Mucosa of descending colon (tissue), 3 donors: Measurements from ENCODE around the gene HNRNPLL. TPM values are rescaled to one million over a fixed set of nuclear protein-coding genes. Genes with fewer than 3 reads are reported as not detected.

Experiments
- ATAC-seq: fragments of 200-7000 bp; cut with Tn5 transposase; one replicate; pipeline ENCODE4 v1.9.1; 2020; ENCODE audit warnings: mild to moderate bottlenecking, moderate library complexity
- DNase-seq, 3 donors: peaks; one replicate each; pipeline ENCODE4 v3.0.0-alpha.2; 2020
- H3K36me3 ChIP-seq: fragments of 200-600 bp; one replicate; pipeline ENCODE4 v1.8.0; 2021; ENCODE audit warnings: low read depth, mild to moderate bottlenecking
- H3K4me1 ChIP-seq: fragments of 200-600 bp; one replicate; pipeline ENCODE4 v1.8.0; 2021; ENCODE audit warnings: low read depth, mild to moderate bottlenecking
- H3K4me3 ChIP-seq: fragments of 200-600 bp; one replicate; pipeline ENCODE4 v1.8.0; 2021; ENCODE audit warnings: mild to moderate bottlenecking
- H3K9me3 ChIP-seq: fragments of 200-600 bp; one replicate; pipeline ENCODE4 v1.8.0; 2021; ENCODE audit warnings: mild to moderate bottlenecking
- intact Hi-C, 2 donors: fragments of 100-400 bp; cut with DNase I in 1 of 2; cut with micrococcal nuclease in 1 of 2; formaldehyde crosslinking; loops; one replicate each; pipeline versions ENCODE4 v1.11.0 to v1.11.1; 2022; cut with DNase I, micrococcal nuclease
- total RNA-seq, 3 donors: library from RNA; stranded (reverse); fragmentation: NEBNext Ultra II Directional in 2 of 3; extraction: Animal tissue kit (Norgen Biotek cat#: 25700) in 2 of 3; gene quantifications; one replicate each; pipeline versions ENCODE4 v1.2.1 to v1.2.4, GENCODE V29; 2021 to 2023
- TF ChIP-seq, protein P1 (sequence below): fragments of 200-600 bp; IDR thresholded peaks from one replicate; pipeline ENCODE4 v1.8.0; 2022; ENCODE audit warnings: antibody characterized with exemption, mild to moderate bottlenecking
- donor health status: DM: no; HTN: no; CAD: no; lungs with moderate emphysema.
- donor health status: DM: no; HTN: no; CAD: no.
- donor health status: DM: no; HTN: yes; CAD: no.

Gene HNRNPLL
- total RNA-seq, 3 donors from 2014 or later, result 45.5 to 68.2 (median 49.6) TPM

DNA sequence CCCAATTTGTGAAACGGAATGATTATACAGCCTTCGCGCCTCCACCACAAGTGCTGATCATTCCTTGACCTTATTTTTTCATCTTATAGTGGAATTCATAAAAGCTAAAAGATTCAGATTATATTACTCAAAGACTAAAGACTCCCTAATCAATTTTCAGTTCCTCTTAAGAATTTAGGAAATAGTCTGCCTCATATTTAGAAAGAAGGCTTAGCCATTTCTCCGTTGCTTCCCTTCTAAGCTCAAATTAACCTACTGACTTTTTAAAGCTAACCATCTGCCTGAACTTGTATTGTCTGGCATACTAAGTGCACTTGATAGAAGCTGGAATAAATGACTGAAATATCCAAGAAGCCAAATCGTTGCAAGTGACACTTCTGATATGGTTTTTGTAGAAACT, 44.7 kb downstream of the HNRNPLL start:
- H3K4me1 ChIP-seq, result no peaks in the 10 kb centered on the region
- H3K36me3 ChIP-seq, result no peaks in the 10 kb centered on the region
- intact Hi-C loops, result no loop called here
- no peaks in the 10 kb centered on the region for H3K9me3 ChIP-seq
- ATAC-seq (no peak), DNase-seq (no peak)
- no peak overlapping the region for H3K4me3 ChIP-seq
- TF ChIP-seq, protein P1, sequence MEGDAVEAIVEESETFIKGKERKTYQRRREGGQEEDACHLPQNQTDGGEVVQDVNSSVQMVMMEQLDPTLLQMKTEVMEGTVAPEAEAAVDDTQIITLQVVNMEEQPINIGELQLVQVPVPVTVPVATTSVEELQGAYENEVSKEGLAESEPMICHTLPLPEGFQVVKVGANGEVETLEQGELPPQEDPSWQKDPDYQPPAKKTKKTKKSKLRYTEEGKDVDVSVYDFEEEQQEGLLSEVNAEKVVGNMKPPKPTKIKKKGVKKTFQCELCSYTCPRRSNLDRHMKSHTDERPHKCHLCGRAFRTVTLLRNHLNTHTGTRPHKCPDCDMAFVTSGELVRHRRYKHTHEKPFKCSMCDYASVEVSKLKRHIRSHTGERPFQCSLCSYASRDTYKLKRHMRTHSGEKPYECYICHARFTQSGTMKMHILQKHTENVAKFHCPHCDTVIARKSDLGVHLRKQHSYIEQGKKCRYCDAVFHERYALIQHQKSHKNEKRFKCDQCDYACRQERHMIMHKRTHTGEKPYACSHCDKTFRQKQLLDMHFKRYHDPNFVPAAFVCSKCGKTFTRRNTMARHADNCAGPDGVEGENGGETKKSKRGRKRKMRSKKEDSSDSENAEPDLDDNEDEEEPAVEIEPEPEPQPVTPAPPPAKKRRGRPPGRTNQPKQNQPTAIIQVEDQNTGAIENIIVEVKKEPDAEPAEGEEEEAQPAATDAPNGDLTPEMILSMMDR, result no peak

DNA sequence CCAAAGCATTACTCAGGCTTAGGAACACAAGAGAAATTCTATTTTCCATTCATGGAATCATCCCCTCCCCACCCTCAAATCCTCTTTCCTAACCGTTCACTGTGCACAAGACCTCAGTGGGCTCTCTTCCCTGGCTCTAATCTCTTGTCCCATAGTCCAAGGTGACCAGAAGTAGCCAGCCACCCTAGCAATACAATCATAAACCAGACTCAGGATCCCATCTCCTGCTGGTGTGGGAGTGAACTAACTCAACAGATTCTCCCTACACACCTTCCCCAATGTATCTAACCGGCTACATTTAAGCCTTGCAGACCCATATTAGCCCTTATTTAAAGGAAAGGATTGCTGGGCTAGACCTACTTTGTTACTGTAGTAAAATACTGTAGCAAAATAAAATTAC, 45.5 kb downstream of the HNRNPLL start:
- ATAC-seq, result no peak
- TF ChIP-seq, protein P1, result no peak
- intact Hi-C loops, result no loop called here
- no peaks in the 10 kb centered on the region for H3K9me3 ChIP-seq
- H3K4me1 ChIP-seq, result no peaks in the 10 kb centered on the region
- no peaks in the 10 kb centered on the region for H3K36me3 ChIP-seq
- no peak overlapping the region for H3K4me3 ChIP-seq
- DNase-seq, result no peak

DNA sequence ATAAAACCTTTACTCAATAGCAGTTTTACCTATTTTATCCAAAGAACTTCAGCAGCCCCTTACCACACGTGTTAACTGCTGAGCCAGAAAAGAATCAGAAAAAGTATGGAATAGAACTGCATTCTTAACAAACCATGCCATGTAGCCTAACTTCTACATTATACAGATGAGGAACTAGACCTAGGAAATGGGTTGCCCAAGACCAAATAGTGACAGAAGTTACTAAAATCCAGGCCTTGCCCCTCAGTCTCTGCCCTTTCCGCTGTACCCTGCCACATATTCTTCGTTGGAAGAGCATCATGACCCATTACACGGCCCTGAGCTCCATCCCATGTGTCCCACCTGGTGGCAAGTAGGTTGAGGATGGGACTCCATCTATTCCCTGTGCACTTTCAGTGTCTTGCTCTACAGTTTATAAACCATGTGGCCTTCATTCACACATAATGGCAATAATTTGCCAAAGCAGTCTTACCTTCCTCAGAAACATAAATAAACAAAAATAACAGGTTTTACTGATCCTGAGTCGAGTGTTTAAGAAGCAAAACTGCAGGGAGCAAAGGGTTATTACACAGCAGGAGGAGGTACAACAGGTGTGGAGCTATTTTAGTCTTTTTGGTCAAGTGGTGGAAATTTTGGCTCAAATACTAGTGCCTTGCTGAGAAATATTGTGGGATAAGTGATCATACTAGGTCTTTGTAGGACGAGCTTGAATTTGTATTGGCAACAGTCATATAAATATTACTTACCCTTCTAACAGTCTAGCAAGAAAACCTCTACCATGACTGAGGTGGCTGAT, 46.5 kb downstream of the HNRNPLL start:
- H3K4me3 ChIP-seq, result no peak overlapping the region
- no peaks in the 10 kb centered on the region for H3K36me3 ChIP-seq
- H3K9me3 ChIP-seq, result no peaks in the 10 kb centered on the region
- no peaks in the 10 kb centered on the region for H3K4me1 ChIP-seq
- DNase-seq, result no peak
- intact Hi-C loops, result no loop called here
- ATAC-seq, result no peak
- TF ChIP-seq, protein P1, result no peak

DNA sequence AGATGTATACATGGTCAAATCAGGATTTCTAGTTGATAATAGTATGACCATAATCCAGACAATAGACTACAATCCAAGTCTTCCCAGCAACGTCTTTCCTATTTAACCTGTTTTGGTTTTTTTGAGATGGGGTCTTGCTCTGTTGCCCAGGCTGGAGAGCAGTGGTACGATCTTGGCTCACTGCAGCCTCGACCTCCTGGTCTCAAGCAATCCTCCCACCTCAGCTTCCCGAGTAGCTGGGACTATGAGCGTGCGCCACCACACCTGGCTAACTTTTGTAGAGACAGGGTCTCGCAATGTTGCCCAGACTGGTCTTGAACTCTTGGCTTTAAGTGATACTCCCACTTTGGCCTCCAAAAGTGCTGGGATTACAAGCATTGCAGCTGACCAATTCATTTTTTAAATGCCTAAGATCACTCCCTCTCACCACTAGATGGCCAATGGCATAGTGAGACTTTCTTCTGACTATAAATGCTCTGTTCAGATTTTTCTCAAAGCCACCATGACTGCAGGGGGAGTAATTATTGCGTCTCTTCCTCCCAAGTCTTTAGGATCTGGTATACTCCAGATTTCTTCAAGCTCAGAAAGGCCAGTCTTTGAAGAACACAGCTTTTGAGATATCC, 47.6 kb downstream of the HNRNPLL start:
- no peak overlapping the region for H3K4me3 ChIP-seq
- no peaks in the 10 kb centered on the region for H3K4me1 ChIP-seq
- H3K9me3 ChIP-seq, result no peaks in the 10 kb centered on the region
- ATAC-seq, result peak; percentile 43
- DNase-seq, result no peak
- TF ChIP-seq, protein P1, result no peak
- no peaks in the 10 kb centered on the region for H3K36me3 ChIP-seq
- intact Hi-C loops, result no loop called here

DNA sequence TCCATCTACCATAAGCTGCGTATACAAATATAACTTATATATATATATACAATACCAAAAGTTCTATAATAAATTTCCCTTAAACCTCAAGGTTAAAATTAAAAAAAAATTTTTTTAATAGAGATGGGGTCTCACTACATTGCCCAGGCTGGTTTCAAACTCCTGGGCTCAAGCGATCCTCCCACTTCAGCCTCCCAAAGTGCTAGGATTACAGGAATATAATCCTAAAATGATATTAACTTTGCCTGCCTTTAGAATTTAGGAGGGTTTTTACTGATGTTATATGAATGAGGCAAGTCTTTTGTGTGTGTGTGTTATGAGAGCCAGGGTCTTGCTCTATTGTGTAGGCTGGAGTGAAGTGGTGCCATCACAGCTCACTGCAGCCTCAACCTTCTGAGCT, 49.2 kb downstream of the HNRNPLL start:
- no peak for DNase-seq
- no peak for ATAC-seq
- H3K9me3 ChIP-seq, result no peaks in the 10 kb centered on the region
- no peak overlapping the region for H3K4me3 ChIP-seq
- intact Hi-C loops, result no loop called here
- no peaks in the 10 kb centered on the region for H3K36me3 ChIP-seq
- no peaks in the 10 kb centered on the region for H3K4me1 ChIP-seq
- TF ChIP-seq, protein P1, result no peak
